K562 (cell line): Measurements from ENCODE around the gene PPCDC.

ENCODE experiments used
- BHLHE40 ChIP-seq: IDR thresholded peaks from 2 replicates; pipeline ENCODE4 v1.6.1; 2011; ENCODE audit warnings: low read length, improper control_type of control experiment
- CREM ChIP-seq: IDR thresholded peaks from 2 replicates; pipeline ENCODE4 v1.6.1; 2014; ENCODE audit warnings: antibody characterized with exemption, low read depth
- CTCF ChIP-seq, 3 experiments: IDR thresholded peaks in 2 of 3; conservative IDR thresholded peaks in 1 of 3; 2 replicates each; pipeline ENCODE4 v1.5.1; 2011 to 2012; ENCODE audit warnings: low read length in 3 of 3, mild to moderate bottlenecking in 3 of 3, control low read depth in 2 of 3, improper control_type of control experiment in 1 of 3, inconsistent platforms in 1 of 3, low read depth in 1 of 3, mixed read lengths in 1 of 3, moderate library complexity in 1 of 3; ENCODE audit not compliant: insufficient read depth in 2 of 3
- ELF2 ChIP-seq: fragments of 250-450 bp; sonication (Bioruptor Pico); IDR thresholded peaks from 2 replicates; pipeline ENCODE4 v1.5.0; 2021; ENCODE audit warnings: mild to moderate bottlenecking
- GABPA ChIP-seq: fragments of 200-800 bp; sonication (Bioruptor generic); conservative IDR thresholded peaks from 2 replicates; pipeline ENCODE4 v1.6.1; 2016; ENCODE audit warnings: low read depth, missing genetic modification characterization, missing compliant biosample characterization
- IRF1 ChIP-seq: sonication (generic); formaldehyde crosslinking; IDR thresholded peaks from 2 replicates; pipeline ENCODE4 v1.8.0; 2022; ENCODE audit warnings: missing genetic modification reagents, mild to moderate bottlenecking, borderline replicate concordance
- REST ChIP-seq, 2 experiments: fragments of 450-650 bp; formaldehyde crosslinking in 1 of 2; IDR thresholded peaks; 2 replicates each; pipeline versions ENCODE4 v1.4.0 to v1.6.1; 2014 to 2020; ENCODE audit warnings: mild to moderate bottlenecking in 2 of 2, borderline replicate concordance in 1 of 2, low read depth in 1 of 2
- ZNF217 ChIP-seq: sonication (generic); formaldehyde crosslinking; IDR thresholded peaks from 2 replicates; pipeline ENCODE4 v1.8.0; 2022; ENCODE audit warnings: mild to moderate bottlenecking, missing genetic modification reagents

- no peak for TF ChIP-seq BHLHE40
- TF ChIP-seq CTCF (IDR thresholded peaks at IDR 0.05 in 2 of 3, conservative IDR thresholded peaks at IDR 0.05 in 1 of 3; ENCODE audit: insufficient read depth in 2 of 3, low read depth in 1 of 3, low read length in 3 of 3): no peak
- no peak for TF ChIP-seq CREM
- no peak for TF ChIP-seq IRF1 (CRISPR knock-in tag)
- no peak for TF ChIP-seq GABPA (tag)
- TF ChIP-seq ELF2 (CRISPR knock-in tag): no peak
- no peak for TF ChIP-seq REST (IDR thresholded peaks at IDR 0.05; ENCODE audit: borderline replicate concordance)
- TF ChIP-seq REST (CRISPR knock-in tag; IDR thresholded peaks at IDR 0.05; ENCODE audit: low read depth): no peak
- no peak for TF ChIP-seq ZNF217 (CRISPR knock-in tag)
These were observed 59.3 kb downstream of the PPCDC start for GRCh38 chr15:75082689-75083088.
